ENCODE measurements around the gene UBE2D3.

Gene UBE2D3

DNA sequence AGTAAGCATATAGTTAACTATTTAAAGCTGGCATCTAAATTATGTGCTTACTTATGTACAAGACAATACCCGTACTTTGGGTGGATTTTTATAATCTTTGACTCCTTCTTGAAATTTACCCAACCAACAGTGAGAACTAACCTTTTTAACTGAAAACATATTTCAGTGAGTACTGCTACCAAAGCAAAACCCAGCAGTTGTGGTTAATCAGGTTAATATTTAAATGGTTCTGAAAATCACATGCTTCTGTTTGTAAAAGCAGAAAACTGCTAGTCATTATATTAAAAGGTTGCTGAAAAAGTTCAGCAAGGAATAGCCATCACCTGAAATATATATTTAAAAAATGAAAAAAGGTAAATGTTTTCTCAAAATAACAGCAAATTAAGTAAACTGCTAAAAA, 20.0 kb downstream of the UBE2D3 start:
- peaks cover 0 to 66% (median 30%) of the 10 kb centered on the region in 4 donors for H3K4me1 ChIP-seq
- H3K27ac ChIP-seq: no peak overlapping the region
- H3K36me3 ChIP-seq: peaks cover 19 to 31% (median 25%) of the 10 kb centered on the region in 3 donors
- H3K4me3 ChIP-seq: no peak overlapping the region
- H3K27me3 ChIP-seq: no peaks in the 10 kb centered on the region
- no peak for DNase-seq
- intact Hi-C loops (cut with DNase I; ENCODE audit: low total_unique reads): no loop called here
- TF ChIP-seq, protein P1, sequence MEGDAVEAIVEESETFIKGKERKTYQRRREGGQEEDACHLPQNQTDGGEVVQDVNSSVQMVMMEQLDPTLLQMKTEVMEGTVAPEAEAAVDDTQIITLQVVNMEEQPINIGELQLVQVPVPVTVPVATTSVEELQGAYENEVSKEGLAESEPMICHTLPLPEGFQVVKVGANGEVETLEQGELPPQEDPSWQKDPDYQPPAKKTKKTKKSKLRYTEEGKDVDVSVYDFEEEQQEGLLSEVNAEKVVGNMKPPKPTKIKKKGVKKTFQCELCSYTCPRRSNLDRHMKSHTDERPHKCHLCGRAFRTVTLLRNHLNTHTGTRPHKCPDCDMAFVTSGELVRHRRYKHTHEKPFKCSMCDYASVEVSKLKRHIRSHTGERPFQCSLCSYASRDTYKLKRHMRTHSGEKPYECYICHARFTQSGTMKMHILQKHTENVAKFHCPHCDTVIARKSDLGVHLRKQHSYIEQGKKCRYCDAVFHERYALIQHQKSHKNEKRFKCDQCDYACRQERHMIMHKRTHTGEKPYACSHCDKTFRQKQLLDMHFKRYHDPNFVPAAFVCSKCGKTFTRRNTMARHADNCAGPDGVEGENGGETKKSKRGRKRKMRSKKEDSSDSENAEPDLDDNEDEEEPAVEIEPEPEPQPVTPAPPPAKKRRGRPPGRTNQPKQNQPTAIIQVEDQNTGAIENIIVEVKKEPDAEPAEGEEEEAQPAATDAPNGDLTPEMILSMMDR (IDR thresholded peaks at IDR 0.05): no peak
- no peaks in the 10 kb centered on the region for H3K9me3 ChIP-seq

DNA sequence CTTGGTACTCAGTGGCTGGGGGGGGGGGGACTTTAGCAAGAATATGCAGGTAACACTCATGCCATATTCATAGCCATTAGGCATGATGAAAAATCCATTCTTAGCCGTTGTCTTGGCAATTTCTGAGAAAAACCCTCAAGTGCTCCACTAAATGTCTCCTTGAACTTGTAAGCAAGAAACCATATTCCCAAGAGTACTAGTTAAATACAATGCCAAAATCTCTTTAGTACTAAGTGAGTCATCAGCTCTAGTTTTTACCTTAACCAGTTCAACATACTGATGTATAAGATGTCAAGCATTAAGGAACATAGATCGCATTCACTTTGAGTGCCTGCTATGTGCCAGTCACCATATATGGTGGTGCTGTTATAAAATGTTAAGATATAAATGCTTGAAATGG, 27.5 kb downstream of the UBE2D3 start:
- TF ChIP-seq, protein P1 (IDR thresholded peaks at IDR 0.05): no peak
- Histone ChIP-seq H3K36me3 (peaks cover 66 to 95% (median 75%) of the 10 kb centered on the region in 3 donors), H3K27me3 (no peaks in the 10 kb centered on the region), H3K4me1 (no peaks in the 10 kb centered on the region), H3K9me3 (no peaks in the 10 kb centered on the region), H3K27ac (no peak overlapping the region), H3K4me3 (no peak overlapping the region)
- intact Hi-C loops (cut with DNase I; ENCODE audit: low total_unique reads): no loop called here
- no peak for DNase-seq

DNA sequence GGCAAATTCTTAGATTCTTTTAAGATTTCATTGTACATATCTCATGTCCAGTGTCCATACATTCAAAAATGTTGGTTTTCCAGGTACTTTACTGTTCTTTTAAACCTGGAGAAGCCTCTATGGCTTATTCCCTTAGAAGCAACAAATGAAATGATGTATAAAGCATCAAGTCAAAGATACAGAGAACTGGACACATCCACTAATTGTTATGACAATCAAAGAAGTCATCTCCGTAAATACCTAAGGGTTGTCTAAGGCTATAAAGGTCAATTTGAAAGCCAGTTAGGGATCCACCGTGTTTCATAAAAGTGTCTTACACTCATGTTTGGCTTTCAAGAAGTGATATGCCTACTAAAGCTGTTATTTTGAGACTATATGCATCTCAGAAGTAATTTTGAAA, 32.4 kb downstream of the UBE2D3 start:
- TF ChIP-seq, protein P1 (IDR thresholded peaks at IDR 0.05): no peak
- H3K36me3 ChIP-seq: peaks cover 44 to 70% (median 51%) of the 10 kb centered on the region in 3 donors
- H3K4me3 ChIP-seq: no peak overlapping the region
- DNase-seq: no peak
- no peaks in the 10 kb centered on the region for H3K9me3 ChIP-seq
- H3K27ac ChIP-seq: no peak overlapping the region
- H3K4me1 ChIP-seq: no peaks in the 10 kb centered on the region
- intact Hi-C loops (cut with DNase I; ENCODE audit: low total_unique reads): no loop called here
- H3K27me3 ChIP-seq: no peaks in the 10 kb centered on the region

DNA sequence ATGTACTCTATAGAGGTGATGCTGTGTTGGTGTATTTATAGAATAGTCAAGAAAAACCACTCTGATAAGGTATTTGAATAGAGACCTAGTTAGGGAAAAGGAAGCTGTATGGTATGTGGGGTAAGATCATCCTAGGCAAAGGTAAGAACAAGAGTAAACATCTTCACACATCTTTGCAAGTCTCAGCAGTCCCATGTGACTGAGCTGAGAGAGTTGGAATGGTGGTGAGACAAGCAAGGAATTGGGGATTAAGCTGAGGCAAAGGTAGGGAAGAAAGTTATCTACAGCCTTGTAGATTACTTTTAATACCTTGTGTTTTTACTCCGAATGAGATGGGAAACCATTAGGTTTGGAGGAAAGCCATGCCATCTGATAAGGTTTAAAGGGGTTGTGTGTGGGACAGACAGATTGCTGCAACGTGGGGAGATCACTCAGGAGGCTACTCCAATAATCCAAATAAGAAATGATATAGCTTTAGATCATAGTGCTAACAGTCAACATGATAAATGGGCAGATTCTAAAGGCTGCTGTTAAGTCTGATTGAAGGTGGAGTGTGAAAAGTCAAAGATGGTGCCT, 34.9 kb downstream of the UBE2D3 start:
- H3K4me3 ChIP-seq: no peak overlapping the region

DNA sequence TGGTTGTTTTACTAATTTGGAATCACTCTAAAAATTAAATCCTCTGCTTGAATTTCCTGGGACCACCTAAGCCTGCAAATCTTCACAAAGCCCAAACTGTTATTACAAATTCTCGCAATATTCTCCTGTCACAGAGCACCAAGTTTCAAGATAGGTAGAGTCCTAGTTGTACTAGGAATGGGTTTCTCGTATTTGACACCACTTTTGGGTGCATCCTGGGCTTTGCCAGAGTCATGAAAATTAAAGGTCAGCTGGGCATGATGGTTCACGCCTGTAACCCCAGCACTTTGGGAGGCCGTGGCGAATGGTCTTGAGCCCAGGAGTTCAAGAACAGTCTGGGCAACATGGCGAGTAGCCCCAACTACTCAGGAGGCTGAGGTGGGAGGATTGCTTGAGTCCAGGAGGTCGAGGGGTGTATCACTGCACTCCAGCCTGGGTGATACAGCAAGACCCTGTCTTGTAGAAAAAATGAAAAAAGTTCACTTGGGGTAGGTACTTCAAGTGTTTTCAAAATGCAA, 36.0 kb downstream of the UBE2D3 start:
- peaks cover 15 to 37% (median 32%) of the 10 kb centered on the region in 3 donors for H3K36me3 ChIP-seq
- TF ChIP-seq, protein P1 (IDR thresholded peaks at IDR 0.05): no peak

More for the DNA sequence above, 34.9 kb downstream of the UBE2D3 start:
- no peak for DNase-seq
- Histone ChIP-seq H3K9me3 (no peaks in the 10 kb centered on the region), H3K27ac (no peak overlapping the region), H3K4me1 (no peaks in the 10 kb centered on the region), H3K27me3 (no peaks in the 10 kb centered on the region), H3K36me3 (peaks cover 23 to 48% (median 34%) of the 10 kb centered on the region in 3 donors)
- intact Hi-C loops (cut with DNase I; ENCODE audit: low total_unique reads): no loop called here
- TF ChIP-seq, protein P1 (IDR thresholded peaks at IDR 0.05): no peak

More for the DNA sequence above, 36.0 kb downstream of the UBE2D3 start:
- Histone ChIP-seq H3K27me3 (no peaks in the 10 kb centered on the region), H3K9me3 (no peaks in the 10 kb centered on the region), H3K4me1 (no peaks in the 10 kb centered on the region), H3K4me3 (no peak overlapping the region), H3K27ac (no peak overlapping the region)
- DNase-seq: no peak
- intact Hi-C loops (cut with DNase I; ENCODE audit: low total_unique reads): no loop called here

All from tibial artery (tissue), 4 donors.